GM20431 (cell line): ENCODE measurements around the gene LYRM2.
"Not testable (repeated sequence)": the region's sequence is repeated elsewhere in the genome, so short reads cannot be mapped to it uniquely, and the experiment has no call there.

ENCODE experiments used
- in situ Hi-C: fragments of 300-500 bp; cut with MseI, MboI; formaldehyde crosslinking; loops from one replicate; pipeline ENCODE4 v1.15.0; 2020; ENCODE audit warnings: low sequenced_read_pairs; ENCODE audit not compliant: unreplicated experiment

Gene LYRM2

GRCh38 chr6:89650579-89650978 is 12.0 kb upstream of the LYRM2 start:
- in situ Hi-C loops = no loop called here

- in situ Hi-C loops = no loop called here
Measured at GRCh38 chr6:89649682-89650081, 11.1 kb upstream of the LYRM2 start.

- in situ Hi-C loops = no loop called here
Measured at GRCh38 chr6:89644864-89645263, 6.3 kb upstream of the LYRM2 start.

- in situ Hi-C loops = no loop called here
Measured at GRCh38 chr6:89643406-89643805, 4.9 kb upstream of the LYRM2 start.

GRCh38 chr6:89642956-89643355 is 4.4 kb upstream of the LYRM2 start:
- in situ Hi-C loops = no loop called here

- in situ Hi-C loops = not testable (repeated sequence)
Measured at GRCh38 chr6:89641581-89641980, 3.0 kb upstream of the LYRM2 start.

- in situ Hi-C loops = no loop called here
Measured at GRCh38 chr6:89640804-89641203, 2.3 kb upstream of the LYRM2 start.

- in situ Hi-C loops = no loop called here
Measured at GRCh38 chr6:89637960-89638319, 607 bp downstream of the LYRM2 start.

- in situ Hi-C loops = not testable (repeated sequence)
Measured at GRCh38 chr6:89636412-89636811, 2.1 kb downstream of the LYRM2 start.

GRCh38 chr6:89630488-89630887 is 8.1 kb downstream of the LYRM2 start:
- in situ Hi-C loops = no loop called here

GRCh38 chr6:89623749-89624148 is 14.8 kb downstream of the LYRM2 start:
- in situ Hi-C loops = loop anchor here (25.0 kb wide), 1 partner anchor 636 kb away; no protein-coding TSS in a partner anchor

- in situ Hi-C loops = loop anchor here (10.0 to 25.0 kb wide), 2 partner anchors 185 to 632 kb away; partner anchors contain the start of gene ANKRD6
Measured at GRCh38 chr6:89619567-89619966, 19.0 kb downstream of the LYRM2 start.

GRCh38 chr6:89618026-89618425 is 20.5 kb downstream of the LYRM2 start:
- in situ Hi-C loops = loop anchor here (10.0 to 25.0 kb wide), 2 partner anchors 183 to 631 kb away; partner anchors contain the start of gene ANKRD6

GRCh38 chr6:89616531-89616930 is 22.0 kb downstream of the LYRM2 start:
- in situ Hi-C loops = loop anchor here (10.0 to 25.0 kb wide), 2 partner anchors 182 to 629 kb away; partner anchors contain the start of gene ANKRD6

- in situ Hi-C loops = loop anchor here (10.0 to 25.0 kb wide), 2 partner anchors 181 to 629 kb away; partner anchors contain the start of gene ANKRD6
Measured at GRCh38 chr6:89615882-89616281, 22.7 kb downstream of the LYRM2 start.

- in situ Hi-C loops = loop anchor here (10.0 to 25.0 kb wide), 2 partner anchors 179 to 626 kb away; partner anchors contain the start of gene ANKRD6
Measured at GRCh38 chr6:89613790-89614189, 24.8 kb downstream of the LYRM2 start.

GRCh38 chr6:89612121-89612520 is 26.4 kb downstream of the LYRM2 start:
- in situ Hi-C loops = loop anchor here (10.0 to 25.0 kb wide), 2 partner anchors 177 to 625 kb away; partner anchors contain the start of gene ANKRD6

GRCh38 chr6:89611666-89612065 is 26.9 kb downstream of the LYRM2 start:
- in situ Hi-C loops = loop anchor here (10.0 to 25.0 kb wide), 2 partner anchors 177 to 624 kb away; partner anchors contain the start of gene ANKRD6

- in situ Hi-C loops = loop anchor here (10.0 to 25.0 kb wide), 2 partner anchors 175 to 623 kb away; partner anchors contain the start of gene ANKRD6
Measured at GRCh38 chr6:89610149-89610642, 28.4 kb downstream of the LYRM2 start.

GRCh38 chr6:89605861-89606260 is 32.7 kb downstream of the LYRM2 start:
- in situ Hi-C loops = loop anchor here (25.0 kb wide), 1 partner anchor 619 kb away; no protein-coding TSS in a partner anchor

GRCh38 chr6:89604653-89605052 is 33.9 kb downstream of the LYRM2 start:
- in situ Hi-C loops = loop anchor here (25.0 kb wide), 1 partner anchor 617 kb away; no protein-coding TSS in a partner anchor

GRCh38 chr6:89602166-89602565 is 36.4 kb downstream of the LYRM2 start:
- in situ Hi-C loops = loop anchor here (25.0 kb wide), 1 partner anchor 615 kb away; no protein-coding TSS in a partner anchor
